ENCODE data around the gene UBE2N. TPM values are rescaled to one million over a fixed set of nuclear protein-coding genes. Genes with fewer than 3 reads are reported as not detected.

Gene UBE2N
- total and polyA plus RNA-seq, 2 experiments from 2014 or later: 154 to 385 TPM

GRCh38 chr12:93381161-93381975, 60.4 kb downstream of the UBE2N start:
- peaks cover 54% of the 10 kb centered on the region for H3K4me1 ChIP-seq (ENCODE audit: insufficient read depth)
- H3K27me3 ChIP-seq (ENCODE audit: insufficient read depth): no peaks in the 10 kb centered on the region
- no peak overlapping the region for H2AFZ ChIP-seq
- DNase-seq (ENCODE audit: low spot score) (peak; percentile 8), ATAC-seq (no peak)
- peaks cover 14% of the 10 kb centered on the region for H3K36me3 Mint-ChIP-seq (ENCODE audit: low read depth)
- H3K4me3 ChIP-seq: peak overlapping the region; percentile 99
- H3K4me3 Mint-ChIP-seq: peak overlapping the region; percentile 99
- H3K27me3 Mint-ChIP-seq (ENCODE audit: insufficient read depth, low read depth, poor library complexity): peaks cover 12% of the 10 kb centered on the region
- no peak overlapping the region; the same call in 1 of the 2 replicates for H3K27ac Mint-ChIP-seq
- peak overlapping the region; percentile 1; the same call in 1 of the 2 replicates for H3K27ac ChIP-seq (ENCODE audit: low read depth)
- H3K9me3 Mint-ChIP-seq: no peaks in the 10 kb centered on the region; the same call in 2 of the 3 replicates
- TF ChIP-seq ZNF462 (CRISPR knock-in tag; IDR thresholded peaks at IDR 0.05) (no peak), NANOG (IDR thresholded peaks at IDR 0.05; ENCODE audit: borderline replicate concordance) (no peak), EZH2phosphoT487 (IDR thresholded peaks at IDR 0.05; ENCODE audit: unreplicated experiment) (no peak), EZH2 (IDR thresholded peaks at IDR 0.05; ENCODE audit: low read depth, unreplicated experiment) (no peak), ZNF331 (CRISPR knock-in tag; IDR thresholded peaks at IDR 0.05; ENCODE audit: low read depth) (no peak), JUNB (IDR thresholded peaks at IDR 0.05; ENCODE audit: unreplicated experiment) (no peak), REST (IDR thresholded peaks at IDR 0.05; ENCODE audit: unreplicated experiment) (no peak), CREB1 (CRISPR knock-in tag; IDR thresholded peaks at IDR 0.05; ENCODE audit: low read depth) (no peak), ZNF114 (CRISPR knock-in tag; IDR thresholded peaks at IDR 0.05) (no peak), ETS1 (IDR thresholded peaks at IDR 0.05) (no peak), CTCF (conservative IDR thresholded peaks at IDR 0.05; ENCODE audit: low read depth in 2 of 2) (no peak), STAT1 (IDR thresholded peaks at IDR 0.05; ENCODE audit: unreplicated experiment) (no peak), POLR2AphosphoS5 (IDR thresholded peaks at IDR 0.05; ENCODE audit: low read depth) (no peak)
- peak overlapping the region; percentile 97 for H3K4me2 ChIP-seq
- peaks cover 6% of the 10 kb centered on the region; the same call in 1 of the 2 replicates for H3F3A ChIP-seq (replicated peaks; ENCODE audit: low read depth)
- H3K4me1 Mint-ChIP-seq: peaks cover 42% of the 10 kb centered on the region
- no peaks in the 10 kb centered on the region for H3K9me2 ChIP-seq (ENCODE audit: insufficient read depth)
- peaks cover 82% of the 10 kb centered on the region for H3K79me2 ChIP-seq (replicated peaks; ENCODE audit: insufficient read depth)
- H3K36me3 ChIP-seq (ENCODE audit: insufficient read depth): no peaks in the 10 kb centered on the region
- H4K20me1 ChIP-seq (replicated peaks; ENCODE audit: insufficient read depth): peaks cover 67% of the 10 kb centered on the region

Measured in GM23338 (cell line).